ENCODE measurements around the gene RSAD1.
A peak's percentile ranks its signal among the peaks of the same experiment; 100 is the strongest.

Gene RSAD1

DNA sequence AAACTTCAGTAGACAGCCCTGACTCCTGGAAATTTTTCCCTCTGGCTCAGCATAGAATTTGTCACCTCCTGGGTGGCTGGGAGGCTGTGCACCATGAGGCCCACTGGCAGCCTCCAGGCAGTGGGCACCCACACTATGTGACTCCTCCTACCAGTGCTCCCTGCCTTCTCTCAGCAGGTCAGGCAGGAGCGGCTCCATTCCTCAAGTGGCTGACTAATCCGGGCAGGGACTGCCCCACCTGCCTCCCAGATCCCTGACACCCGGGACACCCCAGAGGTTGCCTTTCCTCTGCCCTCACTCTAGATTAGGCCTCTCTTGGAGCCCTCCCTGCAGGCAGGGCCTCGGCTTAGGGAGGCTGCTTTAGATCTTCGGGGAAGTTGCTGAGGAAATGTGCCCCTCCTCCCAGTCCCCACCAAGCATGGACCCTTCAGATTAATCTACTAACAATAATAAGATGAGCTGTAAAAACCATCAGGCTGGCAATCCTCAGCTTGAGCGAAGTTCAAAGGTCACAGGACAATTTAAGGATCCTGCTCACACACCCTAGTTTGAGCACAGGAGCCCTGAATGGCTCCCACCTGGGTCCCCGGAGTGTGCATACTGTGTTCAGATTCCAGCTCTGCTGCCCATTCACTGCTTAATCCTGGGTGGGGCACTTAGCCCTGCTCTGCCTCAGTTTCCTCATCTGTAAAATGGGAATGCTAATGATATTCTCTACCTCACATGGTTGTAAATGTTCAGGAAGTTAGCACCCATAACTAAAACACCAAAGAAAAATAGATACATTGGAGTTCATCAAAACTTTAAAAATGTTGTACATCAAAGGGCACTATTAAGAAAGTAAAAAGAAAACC is 19.6 kb downstream of the RSAD1 start:
- no peak for DNase-seq

DNA sequence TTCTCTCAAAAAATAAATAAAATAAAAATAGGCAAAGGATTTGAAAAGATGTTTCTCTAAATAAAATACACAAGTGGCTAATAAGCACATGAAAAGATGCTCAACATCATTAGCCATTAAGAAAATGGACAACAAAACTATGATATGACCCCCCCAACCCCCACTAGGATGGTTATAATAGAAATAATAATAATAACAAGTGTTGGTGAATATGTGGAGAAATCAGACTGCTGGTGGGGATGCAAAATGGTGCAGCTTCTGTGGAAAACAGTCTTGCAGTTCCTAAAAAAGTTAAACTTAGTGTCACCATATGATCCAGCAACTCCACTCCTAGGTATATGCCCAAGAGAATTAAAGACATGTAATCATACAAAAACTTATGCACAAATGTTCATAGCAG is 20.6 kb downstream of the RSAD1 start:
- DNase-seq: no peak

DNA sequence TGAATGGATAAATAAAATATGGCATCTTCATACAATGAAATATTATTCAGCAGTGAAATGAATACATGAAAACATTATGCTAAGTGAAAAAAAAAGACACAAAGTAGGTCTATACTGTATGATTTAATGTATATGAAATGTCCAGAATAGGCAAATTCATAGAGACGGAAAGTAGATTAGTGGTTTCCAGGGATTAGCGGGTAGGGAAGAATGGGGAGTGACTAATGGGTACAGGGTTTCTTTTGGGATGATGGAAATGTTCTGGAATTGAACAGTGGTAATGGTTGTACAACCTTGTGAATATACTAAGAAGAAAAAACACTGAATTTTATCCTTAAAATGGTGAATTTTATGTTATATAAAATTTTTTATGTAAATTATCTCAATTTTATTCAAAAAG is 21.1 kb downstream of the RSAD1 start:
- DNase-seq: no peak

DNA sequence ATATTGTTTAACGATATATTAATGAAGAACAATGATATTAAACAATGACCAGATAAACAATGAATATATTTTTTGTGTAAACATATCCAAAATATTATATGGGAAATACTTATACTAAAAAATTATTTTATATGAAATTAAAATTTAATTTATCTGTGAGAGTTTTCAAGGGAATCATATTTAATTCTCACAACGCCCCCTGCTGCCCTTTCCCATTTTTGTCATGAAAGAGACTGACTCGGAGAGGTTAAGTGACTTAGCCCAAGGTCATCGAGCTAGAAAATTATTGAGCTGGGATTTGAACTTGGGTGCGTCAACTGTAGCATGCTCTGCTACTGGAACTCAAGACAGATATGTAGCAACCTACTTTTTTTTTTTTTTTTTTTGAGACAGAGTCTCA is 22.4 kb downstream of the RSAD1 start:
- no peak for DNase-seq

DNA sequence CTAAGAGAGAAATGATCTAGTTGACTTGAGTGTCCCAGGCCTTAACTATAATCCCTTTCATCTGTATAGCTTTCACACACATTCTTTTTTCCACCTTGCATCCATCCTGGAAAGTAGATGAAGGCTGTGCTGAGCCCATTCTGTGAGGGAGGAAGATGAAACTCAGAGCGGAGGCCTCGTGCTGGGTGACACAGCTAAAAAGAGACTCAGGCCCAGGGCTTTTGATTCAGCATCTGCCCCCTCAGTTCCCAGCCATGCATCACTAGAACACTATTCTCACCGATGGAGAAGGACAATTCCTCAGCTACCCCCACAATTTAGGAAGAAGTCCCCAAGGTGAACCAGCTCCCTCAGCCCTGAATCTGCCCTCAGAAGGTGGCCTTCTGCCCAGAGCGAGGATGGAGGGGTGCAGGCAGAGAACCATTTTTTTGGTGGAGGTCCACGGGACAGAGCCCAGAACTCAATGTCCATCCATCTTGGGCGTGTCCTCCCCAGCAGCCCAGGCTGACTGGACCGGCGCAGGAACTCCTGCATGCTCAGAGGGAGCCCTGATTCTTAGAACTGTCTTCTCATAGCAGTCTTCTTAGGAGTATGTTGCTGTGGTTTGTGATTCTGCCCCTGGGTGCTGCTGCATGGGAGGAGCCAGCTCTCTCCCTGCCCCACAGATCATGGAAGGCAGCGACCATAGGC is 23.8 kb downstream of the RSAD1 start:
- DNase-seq: no peak

DNA sequence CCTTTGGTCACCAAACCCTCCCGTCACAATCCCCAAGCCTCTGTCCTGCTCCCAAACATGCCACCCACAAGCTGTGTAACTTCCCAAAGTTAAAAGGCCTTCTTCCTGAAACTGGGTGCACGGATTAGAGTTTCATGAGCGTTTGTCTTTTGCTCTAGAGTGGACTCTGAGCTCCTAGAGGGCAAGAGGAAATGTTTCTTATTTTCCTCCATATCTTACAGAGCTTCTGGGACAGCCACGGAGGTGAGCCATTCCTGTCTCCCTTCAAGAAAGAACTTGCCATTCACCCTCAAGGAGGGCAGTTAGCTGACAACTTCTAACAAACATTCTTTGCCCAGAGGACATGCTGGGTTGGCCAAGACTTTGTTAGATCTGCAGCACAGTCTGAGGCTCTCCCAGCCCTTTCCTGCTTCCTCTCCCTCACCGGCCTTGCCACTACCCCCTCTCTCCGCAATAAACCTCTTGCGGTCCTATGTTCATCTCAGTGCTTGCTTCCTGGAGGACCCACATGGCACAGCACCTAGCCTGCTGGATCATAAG is 27.0 kb downstream of the RSAD1 start:
- no peak for DNase-seq

DNA sequence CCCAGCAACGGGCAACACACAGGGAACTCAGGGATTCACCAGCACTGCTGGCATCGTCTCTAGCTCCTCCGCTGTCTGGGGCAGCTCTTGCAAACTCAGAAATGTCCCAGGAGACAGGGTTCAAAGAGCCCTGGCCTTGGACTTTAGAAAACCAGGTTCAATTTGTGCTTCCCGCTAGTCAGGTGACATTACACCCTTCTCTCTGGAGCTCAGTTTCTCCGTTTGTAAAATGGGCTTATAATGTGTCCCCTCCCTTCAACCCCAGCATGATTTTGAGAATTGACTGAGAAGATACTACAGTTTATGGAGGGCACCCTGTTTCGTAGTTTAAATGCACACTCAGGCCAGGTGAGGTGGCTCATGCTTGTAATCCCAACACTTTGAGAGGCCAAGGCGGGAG is 27.6 kb downstream of the RSAD1 start:
- no peak for DNase-seq

DNA sequence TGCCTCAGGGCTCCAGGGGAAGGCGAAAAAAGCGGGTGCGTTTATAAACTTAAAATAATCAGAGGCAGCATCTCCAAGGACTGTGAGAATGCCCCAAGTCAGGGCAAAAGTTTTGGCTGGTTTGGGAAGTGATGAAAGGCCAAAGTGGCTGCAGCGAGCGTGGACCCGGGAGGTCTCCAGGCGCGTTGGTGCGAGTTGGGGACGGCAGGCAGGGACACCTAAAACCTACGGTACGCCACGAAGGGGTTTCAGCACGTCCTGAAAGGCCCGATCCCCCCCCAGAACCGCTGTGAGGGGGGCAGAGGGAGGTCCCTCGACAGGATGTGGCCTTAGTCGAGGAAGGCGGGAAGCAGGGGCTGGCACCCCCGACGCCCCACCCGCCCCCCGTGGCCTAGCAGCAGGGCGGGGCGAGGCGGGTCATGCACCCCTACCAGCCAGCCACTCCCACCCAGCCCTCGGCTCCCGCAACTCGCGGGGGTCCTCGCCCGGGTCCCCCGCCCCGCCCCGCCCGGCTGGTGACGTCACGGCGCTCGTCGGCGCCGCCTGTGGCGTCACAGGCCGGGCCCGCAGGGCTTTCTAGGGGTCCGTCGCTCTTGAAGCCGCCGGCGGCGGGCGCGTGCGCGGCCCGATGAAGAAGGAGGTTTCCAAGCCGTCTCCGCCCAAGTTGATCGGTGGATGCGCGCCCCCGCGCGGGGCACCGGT is 29.4 kb downstream of the RSAD1 start, which contains the start of gene MYCBPAP:
Gene MYCBPAP, plus strand, starts transcription at position 569 of the 702 bp plus-strand sequence. CDS start 236 bp downstream, outside the sequence.
- DNase-seq: peak; percentile 91

DNA sequence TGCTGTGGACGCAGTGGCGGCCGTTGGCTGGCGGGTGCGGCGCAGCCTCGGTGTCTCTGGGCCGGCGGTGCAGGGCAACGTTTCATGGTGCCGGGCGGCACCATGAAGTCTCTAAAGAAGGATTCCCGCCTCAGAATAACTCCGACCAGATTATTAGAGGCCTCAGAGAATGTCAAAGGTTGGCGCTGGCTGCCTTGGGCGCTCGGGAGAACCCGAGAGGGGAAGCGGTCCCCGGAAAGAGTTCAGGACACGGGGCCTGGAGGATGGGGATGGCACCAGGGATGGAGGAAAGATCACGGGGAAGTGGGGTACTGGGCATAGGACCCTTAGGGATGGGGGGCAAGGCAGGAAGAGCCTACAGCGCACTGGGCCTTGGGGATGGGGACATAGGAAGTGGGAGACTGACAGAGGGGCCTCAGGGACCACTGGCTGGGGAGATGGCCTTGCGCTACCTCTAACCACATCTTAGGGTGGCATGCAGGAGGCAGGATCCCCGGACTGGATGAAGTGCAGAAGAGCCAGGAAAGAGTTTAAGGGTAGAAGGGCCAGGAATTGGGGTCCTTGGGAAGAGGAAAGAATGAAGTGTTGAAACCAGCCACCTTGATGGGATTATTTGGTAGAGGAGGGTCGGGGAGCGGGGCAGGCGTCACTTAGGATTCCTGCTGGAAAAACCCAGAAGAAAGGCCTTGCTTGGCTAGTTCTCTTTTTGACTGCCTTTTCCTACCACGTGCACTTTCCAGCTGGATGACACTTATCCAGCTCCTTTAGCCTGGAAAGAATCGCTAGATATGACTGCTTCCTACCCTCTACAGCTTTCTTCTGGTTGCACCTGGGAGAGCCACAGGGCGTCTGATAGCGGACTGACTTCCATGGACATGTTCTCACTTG is 30.2 kb downstream of the RSAD1 start:
- DNase-seq: no peak

DNA sequence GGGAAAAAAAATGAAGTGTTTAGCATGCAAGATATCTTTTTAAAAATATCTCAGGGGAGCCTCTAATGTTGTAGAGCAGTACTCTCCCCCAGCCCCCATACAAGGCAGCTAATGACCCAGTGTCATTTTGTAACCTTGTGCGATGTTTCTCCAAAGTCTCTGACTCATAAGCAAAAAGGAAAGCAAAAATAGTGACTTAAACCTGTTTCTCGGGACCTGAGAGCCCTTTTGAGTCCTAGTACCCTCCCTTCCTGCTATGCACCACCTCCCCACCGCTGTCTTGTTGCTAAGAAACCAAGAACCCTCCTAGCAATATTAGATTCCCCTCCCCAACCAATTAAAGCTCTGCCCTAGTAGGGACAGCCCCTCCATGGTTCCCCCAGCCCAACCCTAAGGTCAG is 32.4 kb downstream of the RSAD1 start:
- no peak for DNase-seq

DNA sequence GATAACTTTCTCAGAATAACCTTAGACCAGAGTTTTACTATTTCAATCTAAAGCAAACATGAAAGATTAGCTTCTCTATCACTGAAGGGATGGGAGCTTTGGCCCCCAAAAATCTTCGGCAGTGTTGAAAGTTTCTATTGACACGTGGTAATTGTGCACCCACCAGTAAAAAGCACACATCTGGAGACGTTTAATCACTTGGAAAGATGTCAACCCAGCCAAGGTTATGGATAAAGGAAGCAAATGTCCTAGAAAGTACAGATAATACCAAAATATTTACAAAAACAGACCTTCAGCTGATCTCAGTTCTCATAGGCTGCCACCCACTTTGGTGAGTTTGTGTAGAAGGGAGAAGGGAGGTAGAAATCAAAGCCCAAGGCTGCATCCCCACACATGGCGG is 34.8 kb downstream of the RSAD1 start:
- no peak for DNase-seq

DNA sequence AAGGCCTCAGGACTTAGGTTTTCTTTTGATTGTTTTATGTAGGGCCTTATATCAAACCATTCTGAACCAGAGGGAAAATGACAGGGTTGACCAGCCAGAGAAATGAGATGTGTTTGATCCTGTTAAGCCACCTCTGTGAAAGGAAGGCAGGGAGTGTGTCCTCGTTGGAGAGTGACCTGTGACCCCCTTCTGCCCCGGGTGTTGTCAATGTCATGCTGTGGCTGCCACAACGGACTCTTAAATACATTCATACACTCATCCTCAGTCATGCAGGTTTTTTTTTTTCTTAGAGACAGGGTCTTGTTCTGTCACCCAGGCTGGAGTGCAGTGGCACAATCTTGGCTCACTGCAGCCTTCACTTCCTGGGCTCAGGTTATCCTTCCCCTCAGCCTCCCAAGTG is 35.7 kb downstream of the RSAD1 start:
- DNase-seq: no peak

DNA sequence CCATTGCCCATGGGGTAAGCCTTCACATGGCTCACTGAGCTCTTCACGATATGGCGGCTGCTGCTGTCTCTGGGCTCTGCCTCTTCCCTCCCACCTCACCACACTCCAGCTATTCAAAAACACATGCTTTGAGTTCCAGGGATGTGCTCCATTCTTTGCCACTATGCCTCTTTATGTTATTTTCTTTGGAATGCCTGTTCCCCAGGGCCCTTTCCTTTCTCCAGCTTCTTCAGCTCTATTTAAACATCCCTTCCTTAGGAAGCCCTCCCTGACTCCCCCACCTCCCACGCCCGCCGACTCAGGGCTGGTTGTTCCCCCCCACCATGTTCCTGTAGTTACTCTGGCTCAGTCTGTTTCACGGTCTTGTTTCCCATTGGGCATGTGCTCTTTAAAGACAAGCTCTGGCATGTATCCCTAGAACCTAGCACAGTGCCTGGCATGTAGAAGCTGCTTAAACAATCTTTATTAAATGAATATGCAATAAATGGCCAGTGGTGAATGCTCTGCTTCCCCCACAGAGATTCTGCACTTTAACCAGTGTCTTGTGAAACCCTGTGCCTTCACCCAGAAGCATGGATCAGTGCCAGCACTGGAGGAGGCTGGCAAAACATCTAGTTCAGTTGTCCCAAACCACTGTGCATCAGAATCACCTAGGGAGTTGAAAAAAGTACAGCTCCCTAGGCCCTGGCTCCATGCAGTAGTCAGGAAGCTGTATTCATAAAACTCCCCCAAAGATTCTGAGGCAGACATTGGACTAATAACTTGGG is 36.5 kb downstream of the RSAD1 start:
- no peak for DNase-seq

DNA sequence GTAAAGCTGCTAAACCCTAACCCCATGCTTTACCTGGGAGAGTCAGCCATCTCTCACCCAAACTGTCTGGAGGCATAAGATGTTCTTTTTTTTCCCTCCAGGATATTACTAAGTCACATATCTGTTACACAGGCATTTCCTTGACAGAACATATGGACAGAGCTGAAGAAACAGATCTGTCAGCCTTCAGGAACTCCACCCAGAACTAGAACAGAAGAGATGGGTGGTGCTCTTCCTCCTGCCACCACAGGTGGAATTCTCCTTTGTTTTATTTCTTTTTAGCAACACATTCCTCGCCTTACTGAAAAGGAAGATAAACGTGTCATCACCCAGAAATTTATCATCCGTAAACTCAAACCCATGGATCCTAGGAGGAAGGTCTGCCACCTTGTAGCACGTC is 38.4 kb downstream of the RSAD1 start:
- no peak for DNase-seq

DNA sequence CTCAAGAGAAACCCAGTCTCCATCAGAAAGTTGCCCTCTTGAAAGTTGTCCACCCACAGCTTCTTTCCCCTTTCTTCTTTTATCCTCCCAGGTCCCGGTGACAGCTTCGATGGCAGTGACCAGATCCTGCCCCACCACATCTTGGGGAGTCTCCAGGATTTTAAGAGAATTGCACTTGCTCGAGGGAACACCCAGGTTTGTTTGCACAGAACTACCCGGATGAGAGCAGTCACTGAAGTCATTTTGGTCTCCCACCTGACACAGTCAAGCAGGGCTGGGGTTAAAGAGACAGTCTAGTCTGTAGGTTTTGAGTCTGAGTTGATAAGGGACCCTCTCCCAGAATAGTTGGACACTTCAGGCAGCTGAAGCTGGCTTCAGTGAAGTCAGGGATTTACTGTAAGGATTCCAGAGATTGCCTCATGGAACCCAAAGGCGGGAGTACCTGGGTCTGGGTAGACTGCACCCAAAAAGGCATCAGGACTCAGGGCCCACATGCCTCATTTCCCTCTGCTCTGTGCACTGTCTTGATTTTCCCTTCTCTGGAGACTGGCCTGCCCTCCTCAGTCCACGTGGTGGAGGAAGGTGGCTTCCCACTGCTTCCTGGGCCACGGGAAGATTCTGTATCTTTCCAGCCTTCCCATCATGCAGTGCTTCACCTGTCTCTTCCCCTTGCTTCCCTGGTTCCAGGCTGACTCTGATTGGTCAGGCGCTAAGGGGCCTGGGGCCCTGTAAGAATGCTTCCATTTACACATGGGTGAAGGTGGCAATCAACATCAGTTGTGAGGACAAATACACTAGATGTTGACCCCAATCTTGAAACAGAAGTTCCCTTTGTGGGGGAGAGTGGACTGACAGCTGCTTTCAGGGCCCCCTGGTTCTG is 39.1 kb downstream of the RSAD1 start:
- no peak for DNase-seq

DNA sequence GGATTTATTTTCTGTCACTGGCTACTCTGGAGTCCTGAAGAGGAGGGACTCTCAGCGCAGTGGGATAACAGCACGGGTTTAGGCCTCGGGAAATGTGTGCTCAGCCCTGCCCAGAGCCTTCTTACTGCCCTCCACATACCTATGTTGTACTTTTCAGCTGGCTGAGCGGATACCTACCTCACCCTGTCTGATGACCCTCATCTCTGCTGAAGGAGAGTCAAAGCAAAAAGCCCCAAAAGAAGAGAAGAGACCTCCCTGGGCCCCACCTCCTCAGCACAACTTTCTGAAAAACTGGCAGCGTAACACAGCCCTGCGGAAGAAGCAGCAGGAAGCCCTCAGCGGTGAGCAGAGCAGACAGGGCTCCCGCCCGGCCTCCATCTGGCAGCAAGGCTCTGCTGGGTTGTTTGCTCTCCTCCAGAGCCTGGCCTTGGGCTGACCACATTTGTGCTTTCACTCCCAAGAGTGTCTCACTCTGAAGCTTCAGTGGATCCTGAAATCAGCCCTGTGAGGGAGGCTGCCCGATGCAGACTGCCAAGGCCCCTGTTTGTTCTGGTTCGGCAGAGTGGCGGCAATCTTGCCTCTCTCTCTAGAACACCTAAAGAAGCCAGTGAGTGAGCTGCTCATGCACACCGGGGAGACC is 39.8 kb downstream of the RSAD1 start:
- no peak for DNase-seq

DNA sequence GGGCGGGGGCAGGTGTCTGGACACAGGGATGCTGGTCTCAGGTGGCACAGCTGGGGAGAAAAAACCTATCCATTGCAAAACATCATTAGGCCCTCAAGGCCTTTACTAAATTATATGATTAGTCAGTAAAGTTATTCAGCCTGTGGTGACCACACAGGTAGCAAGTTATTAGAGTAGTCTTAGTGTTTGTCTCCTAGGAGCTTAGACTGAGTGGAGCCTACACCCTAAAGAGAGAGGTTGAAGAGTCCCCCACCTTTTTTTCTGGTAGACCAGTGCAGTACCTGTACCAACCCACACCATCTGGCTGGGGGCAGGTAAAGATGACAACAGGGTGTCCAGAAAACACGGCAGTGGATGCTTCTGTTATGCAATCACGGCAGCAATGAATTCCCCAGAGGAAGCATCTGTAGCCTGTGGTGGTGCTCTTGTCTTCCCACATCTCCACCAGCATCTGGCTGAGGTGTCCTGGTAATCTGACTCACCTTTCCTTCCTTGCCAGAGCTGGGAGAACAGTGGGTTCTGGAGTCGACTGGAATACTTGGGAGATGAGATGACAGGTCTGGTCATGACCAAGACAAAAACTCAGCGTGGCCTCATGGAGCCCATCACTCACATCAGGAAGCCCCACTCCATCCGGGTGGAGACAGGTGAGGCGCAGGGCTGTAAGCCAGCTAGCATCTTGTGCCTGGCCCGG is 40.6 kb downstream of the RSAD1 start:
- DNase-seq: no peak

DNA sequence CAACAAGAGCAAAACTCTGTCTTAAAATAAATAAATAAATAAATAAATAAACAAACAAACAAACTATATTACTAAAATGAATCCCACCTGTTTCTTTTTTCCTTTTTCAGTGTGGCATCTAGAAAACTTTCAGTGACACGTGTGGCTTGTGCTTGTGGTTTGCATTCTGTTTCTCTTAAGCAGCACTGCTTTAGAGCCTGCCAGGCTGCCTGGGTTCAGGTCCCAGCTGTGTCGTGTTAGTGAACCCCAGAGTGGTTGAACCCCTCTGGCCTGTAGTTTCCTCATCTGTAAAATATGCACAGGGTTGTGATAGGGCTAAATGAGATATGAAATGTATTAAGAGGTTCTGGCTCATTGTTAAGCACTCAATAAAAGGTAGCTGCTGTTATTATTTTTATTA is 41.8 kb downstream of the RSAD1 start:
- no peak for DNase-seq

DNA sequence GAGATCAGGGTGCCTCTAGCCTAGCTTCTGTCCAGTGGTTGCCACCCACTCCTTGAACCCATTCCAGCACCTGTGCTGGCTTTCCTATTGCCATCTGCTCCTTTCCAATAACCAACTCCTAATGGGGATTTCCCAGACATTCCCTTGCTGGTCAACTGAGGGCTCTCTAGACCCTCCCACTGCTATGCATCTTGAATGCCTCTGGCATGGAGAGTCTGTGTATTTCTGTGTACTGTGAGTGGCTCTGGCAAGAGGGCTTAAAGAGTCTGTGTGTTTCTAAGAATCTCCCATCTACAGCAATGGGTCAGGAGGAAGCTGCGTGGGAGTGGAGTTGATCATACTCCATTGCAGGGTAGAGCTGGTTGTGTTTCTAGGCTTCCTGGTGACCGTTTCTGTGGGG is 42.9 kb downstream of the RSAD1 start:
- DNase-seq: no peak
